ENCODE data around the gene FAM120A. TPM values are rescaled to one million over a fixed set of nuclear protein-coding genes. Genes with fewer than 3 reads are reported as not detected.

FAM120A gene
- total RNA-seq, 2 donors from 2014 or later: 56.8 to 77.5 TPM

DNA sequence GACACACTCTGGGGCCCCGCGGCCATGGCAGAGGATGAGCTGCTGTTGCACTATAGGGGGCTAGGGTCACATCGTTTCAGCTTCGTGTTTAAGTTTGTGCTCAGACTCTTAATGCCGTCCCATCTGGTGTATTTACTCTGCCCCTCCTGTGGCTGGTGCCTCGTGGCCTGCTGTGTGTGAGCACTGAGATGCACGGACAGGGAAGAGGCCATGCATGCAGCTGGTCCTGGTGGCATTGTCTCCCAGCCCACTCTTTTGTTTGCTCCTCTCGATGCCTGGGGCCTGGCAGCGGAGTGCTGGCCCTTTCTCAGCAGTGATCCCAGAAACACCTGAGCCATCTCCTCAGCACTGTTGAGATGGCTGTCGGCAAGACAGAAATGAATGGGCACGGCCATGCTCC is 94.9 kb downstream of the FAM120A start:
- no peak for ATAC-seq
- TF ChIP-seq, protein P1, sequence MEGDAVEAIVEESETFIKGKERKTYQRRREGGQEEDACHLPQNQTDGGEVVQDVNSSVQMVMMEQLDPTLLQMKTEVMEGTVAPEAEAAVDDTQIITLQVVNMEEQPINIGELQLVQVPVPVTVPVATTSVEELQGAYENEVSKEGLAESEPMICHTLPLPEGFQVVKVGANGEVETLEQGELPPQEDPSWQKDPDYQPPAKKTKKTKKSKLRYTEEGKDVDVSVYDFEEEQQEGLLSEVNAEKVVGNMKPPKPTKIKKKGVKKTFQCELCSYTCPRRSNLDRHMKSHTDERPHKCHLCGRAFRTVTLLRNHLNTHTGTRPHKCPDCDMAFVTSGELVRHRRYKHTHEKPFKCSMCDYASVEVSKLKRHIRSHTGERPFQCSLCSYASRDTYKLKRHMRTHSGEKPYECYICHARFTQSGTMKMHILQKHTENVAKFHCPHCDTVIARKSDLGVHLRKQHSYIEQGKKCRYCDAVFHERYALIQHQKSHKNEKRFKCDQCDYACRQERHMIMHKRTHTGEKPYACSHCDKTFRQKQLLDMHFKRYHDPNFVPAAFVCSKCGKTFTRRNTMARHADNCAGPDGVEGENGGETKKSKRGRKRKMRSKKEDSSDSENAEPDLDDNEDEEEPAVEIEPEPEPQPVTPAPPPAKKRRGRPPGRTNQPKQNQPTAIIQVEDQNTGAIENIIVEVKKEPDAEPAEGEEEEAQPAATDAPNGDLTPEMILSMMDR (IDR thresholded peaks at IDR 0.05): no peak
- TF ChIP-seq POLR2A (IDR thresholded peaks at IDR 0.05): no peak
- Histone ChIP-seq H3K9me3 (no peaks in the 10 kb centered on the region), H3K4me3 (no peak overlapping the region), H3K27ac (no peak overlapping the region), H3K4me1 (peaks cover 15% of the 10 kb centered on the region), H3K36me3 (replicated peaks in 1 of 2; ENCODE audit: insufficient read depth in 1 of 2, low read depth in 2 of 2) (peaks cover 0 to 21% of the 10 kb centered on the region in 2 donors), H3K27me3 (no peaks in the 10 kb centered on the region)
- no peak for DNase-seq
- WGBS, 2 donors: 90 to 93% methylated on average over 8 to 11 of the region's 11 CpGs
- intact Hi-C loops (cut with DNase I): no loop called here

DNA sequence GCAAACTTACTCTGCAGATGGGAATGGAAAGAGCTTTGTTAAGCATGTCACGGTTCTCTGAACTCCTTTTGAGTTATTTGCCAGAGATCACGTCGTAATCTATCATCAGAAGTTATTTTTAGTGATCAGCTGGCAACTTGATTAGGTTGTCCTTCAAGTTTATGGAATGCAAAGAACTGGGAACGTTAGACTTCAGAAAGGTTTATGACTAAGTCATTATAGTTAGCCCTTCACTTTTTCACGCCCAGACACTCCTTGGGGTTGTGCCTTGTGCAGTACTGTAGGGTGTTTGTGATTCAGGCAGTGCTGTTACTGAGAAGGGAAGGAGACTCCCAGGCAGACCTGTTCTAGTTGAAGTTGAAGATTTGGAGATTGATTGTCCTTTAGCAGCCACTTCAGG is 98.1 kb downstream of the FAM120A start:
- TF ChIP-seq, protein P1 (IDR thresholded peaks at IDR 0.05): no peak
- no peak for TF ChIP-seq POLR2A (IDR thresholded peaks at IDR 0.05)
- peaks cover 0 to 15% of the 10 kb centered on the region in 2 donors for H3K36me3 ChIP-seq (replicated peaks in 1 of 2; ENCODE audit: insufficient read depth in 1 of 2, low read depth in 2 of 2)
- peaks cover 8% of the 10 kb centered on the region for H3K4me1 ChIP-seq
- WGBS, 2 donors: 12 to 19% methylated on average over 5 of the region's 5 CpGs
- H3K27me3 ChIP-seq: no peaks in the 10 kb centered on the region
- H3K27ac ChIP-seq: peak overlapping the region in 2 of 4 donors; percentile 5 to 17
- DNase-seq (no peak), ATAC-seq (peak; percentile 42)
- H3K9me3 ChIP-seq: no peaks in the 10 kb centered on the region
- intact Hi-C loops (cut with DNase I): no loop called here
- H3K4me3 ChIP-seq: no peak overlapping the region

DNA sequence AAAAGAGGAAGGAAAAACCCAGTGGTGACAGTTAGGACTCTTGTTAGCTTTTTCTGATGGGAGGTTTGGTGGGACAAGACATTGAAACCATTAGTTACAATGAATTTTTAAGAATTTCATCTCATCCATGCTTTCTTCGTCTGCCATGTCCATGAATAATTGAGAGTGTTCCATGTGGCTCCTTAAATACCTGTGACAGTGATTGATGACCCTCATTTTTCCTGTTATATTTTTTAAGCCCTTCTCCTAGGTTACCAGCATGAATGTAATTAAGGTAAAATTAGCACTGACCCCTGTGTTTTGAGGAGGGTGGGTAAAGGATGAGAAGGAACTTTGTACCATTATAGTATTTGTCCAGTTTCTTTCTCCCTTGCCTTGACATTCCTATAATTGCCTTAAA is 101.4 kb downstream of the FAM120A start:
- no peak for TF ChIP-seq POLR2A (IDR thresholded peaks at IDR 0.05)
- TF ChIP-seq, protein P1 (IDR thresholded peaks at IDR 0.05): no peak
- intact Hi-C loops (cut with DNase I): no loop called here
- no peaks in the 10 kb centered on the region for H3K9me3 ChIP-seq
- no peak overlapping the region for H3K4me3 ChIP-seq
- DNase-seq (no peak), ATAC-seq (no peak)
- 95 to 100% methylated on average over 1 of the region's 1 CpG for WGBS, 2 donors
- H3K27ac ChIP-seq: no peak overlapping the region
- H3K27me3 ChIP-seq: no peaks in the 10 kb centered on the region
- peaks cover 4 to 15% of the 10 kb centered on the region in 2 donors for H3K36me3 ChIP-seq (replicated peaks in 1 of 2; ENCODE audit: insufficient read depth in 1 of 2, low read depth in 2 of 2)
- peaks cover 8% of the 10 kb centered on the region for H3K4me1 ChIP-seq

DNA sequence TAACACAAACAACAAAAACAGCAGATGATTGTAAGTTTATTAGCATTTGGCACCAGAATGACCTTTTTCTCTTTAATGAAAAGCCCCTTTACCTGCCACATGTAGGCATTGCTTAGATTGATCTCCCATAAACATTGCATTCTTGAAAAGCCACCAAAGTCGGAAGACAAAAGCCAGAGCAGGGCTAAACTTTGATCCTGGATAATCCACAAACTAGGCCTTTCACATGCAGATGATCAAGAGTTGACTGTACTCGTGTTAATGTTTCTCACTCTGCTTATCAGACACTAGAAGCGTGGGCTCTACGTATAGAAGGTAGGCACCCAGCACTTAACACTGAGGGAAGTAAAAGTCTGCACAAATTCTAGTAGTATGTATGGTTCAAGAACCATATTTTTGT is 103.9 kb downstream of the FAM120A start:
- Histone ChIP-seq H3K36me3 (replicated peaks in 1 of 2; ENCODE audit: insufficient read depth in 1 of 2, low read depth in 2 of 2) (peaks cover 13 to 31% of the 10 kb centered on the region in 2 donors), H3K4me3 (no peak overlapping the region), H3K4me1 (no peaks in the 10 kb centered on the region), H3K27ac (no peak overlapping the region), H3K27me3 (no peaks in the 10 kb centered on the region), H3K9me3 (no peaks in the 10 kb centered on the region)
- intact Hi-C loops (cut with DNase I): no loop called here
- 85 to 90% methylated on average over 4 of the region's 4 CpGs for WGBS, 2 donors
- ATAC-seq: no peak
- TF ChIP-seq, protein P1 (IDR thresholded peaks at IDR 0.05): no peak
- TF ChIP-seq POLR2A (IDR thresholded peaks at IDR 0.05): no peak
- no peak for DNase-seq

DNA sequence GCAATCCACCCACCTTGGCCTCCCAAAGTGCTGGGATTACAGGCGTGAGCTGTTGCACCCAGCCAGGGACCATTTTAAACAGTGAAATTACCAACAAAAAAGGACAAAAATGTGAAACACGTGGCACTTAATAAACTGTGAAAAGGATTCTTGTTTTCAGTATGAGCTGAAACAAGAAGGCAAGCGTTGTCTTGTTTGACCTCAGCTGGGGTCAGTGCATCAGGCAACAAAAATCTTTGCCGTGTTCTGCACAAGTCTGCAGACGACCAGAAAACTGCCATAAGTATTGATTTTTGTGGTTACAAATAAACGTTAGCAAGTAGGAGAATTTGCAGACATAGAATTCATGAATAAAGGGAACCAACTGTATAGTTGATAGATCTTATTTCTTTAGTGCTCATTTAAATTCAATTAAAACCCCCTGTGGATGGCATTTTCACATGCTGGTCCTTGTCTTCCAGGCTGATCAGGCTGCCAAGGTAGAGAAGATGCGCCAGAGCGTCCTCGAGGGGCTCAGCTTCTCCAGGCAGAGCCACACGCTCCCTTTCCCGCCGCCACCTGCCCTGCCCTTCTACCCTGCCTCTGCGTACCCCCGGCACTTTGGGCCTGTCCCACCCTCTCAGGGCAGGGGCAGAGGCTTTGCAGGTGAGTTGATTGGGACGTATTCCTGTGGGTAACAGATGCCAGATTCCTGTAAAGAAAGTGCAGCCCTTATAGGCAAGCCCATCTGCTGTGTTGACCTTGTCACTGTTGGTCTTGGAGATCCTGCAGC is 106.1 kb downstream of the FAM120A start:
- TF ChIP-seq POLR2A (IDR thresholded peaks at IDR 0.05): no peak
- TF ChIP-seq, protein P1 (IDR thresholded peaks at IDR 0.05): no peak
- DNase-seq (no peak), ATAC-seq (no peak)
- Histone ChIP-seq H3K27me3 (no peaks in the 10 kb centered on the region), H3K4me3 (no peak overlapping the region), H3K36me3 (replicated peaks in 1 of 2; ENCODE audit: insufficient read depth in 1 of 2, low read depth in 2 of 2) (peaks cover 13 to 33% of the 10 kb centered on the region in 2 donors), H3K4me1 (no peaks in the 10 kb centered on the region), H3K9me3 (no peaks in the 10 kb centered on the region), H3K27ac (no peak overlapping the region)
- 79 to 87% methylated on average over 15 of the region's 15 CpGs for WGBS, 2 donors
- intact Hi-C loops (cut with DNase I): no loop called here

Data from body of pancreas (tissue), 4 donors.